Posterior vena cava (tissue), 2 donors: ENCODE results near the gene LAMA4. TPM values are rescaled to one million over a fixed set of nuclear protein-coding genes. Genes with fewer than 3 reads are reported as not detected.

Experiments
- DNase-seq: peaks from one replicate; pipeline ENCODE4 v3.0.0-alpha.2; 2020; ENCODE audit warnings: low spot score
- intact Hi-C, 2 donors: fragments of 100-400 bp; cut with DNase I; formaldehyde crosslinking; loops; one replicate each; pipeline versions ENCODE4 v1.14.1 to v1.14.2; 2022 to 2023
- total RNA-seq, 2 donors: library from RNA; stranded (reverse); fragmentation: NEBNext Ultra II Directional; extraction: Animal tissue kit (Norgen Biotek cat#: 25700); gene quantifications; one replicate each; pipeline ENCODE4 v1.2.1, GENCODE V29; 2021
- donor health status: DM: yes; HTN: yes; CAD: no.
- donor health status: DM: yes; HTN: yes; CAD: no.

Gene LAMA4
- total RNA-seq, 2 donors from 2014 or later, result 189 to 248 TPM

DNA sequence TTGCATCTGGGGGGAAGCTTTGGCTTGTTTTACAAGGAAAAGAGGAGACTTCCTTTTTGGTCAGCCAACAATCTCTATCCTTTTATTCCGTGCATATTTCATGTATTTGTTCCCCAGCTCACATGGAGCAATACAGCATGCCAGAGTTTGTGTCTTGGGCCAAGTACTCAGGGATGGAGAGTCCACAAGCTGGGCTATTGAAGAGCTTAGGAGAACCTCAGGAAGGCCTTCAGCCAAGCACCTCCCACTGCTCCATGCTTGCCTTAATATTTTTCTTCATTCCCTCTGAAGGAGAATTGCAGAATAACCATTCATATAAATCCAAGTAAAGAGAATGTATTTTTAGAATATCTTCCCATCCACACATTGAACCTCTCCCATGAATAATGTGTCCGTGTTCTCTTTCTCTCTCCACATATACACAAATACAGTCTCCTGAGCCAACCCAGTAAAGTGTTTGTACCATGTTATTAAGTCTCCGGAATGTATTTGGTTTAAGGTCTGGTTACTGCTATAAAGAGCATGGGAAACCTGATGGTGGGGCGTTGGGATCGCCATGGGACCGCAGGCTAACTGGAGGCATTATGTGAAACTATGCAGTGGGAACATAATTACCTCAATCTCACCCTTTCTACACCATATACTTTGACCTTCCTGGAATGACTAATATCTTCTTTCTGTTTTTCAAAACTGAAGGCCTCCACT, 3.0 kb downstream of the LAMA4 start:
- no peak for DNase-seq
- intact Hi-C loops, result no loop called here

DNA sequence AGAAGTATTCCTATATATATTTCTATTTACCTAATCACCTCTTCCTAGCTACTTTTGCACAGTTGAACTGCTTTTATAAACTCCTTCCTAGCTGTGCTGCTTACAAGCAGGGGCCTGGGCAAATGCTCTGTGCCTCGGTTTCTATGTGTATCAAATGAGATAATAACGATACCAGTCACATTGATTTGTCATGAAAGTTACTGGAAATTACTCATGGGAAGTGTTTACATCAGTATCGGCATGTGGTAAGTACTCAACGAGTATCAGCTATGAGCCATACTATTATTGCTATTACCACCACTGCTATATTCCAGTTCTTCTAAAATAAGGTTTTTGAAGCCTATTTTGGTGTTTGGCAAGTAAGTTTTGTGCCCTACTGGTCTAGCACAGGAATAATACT, 4.9 kb downstream of the LAMA4 start:
- DNase-seq, result no peak
- intact Hi-C loops, result no loop called here

DNA sequence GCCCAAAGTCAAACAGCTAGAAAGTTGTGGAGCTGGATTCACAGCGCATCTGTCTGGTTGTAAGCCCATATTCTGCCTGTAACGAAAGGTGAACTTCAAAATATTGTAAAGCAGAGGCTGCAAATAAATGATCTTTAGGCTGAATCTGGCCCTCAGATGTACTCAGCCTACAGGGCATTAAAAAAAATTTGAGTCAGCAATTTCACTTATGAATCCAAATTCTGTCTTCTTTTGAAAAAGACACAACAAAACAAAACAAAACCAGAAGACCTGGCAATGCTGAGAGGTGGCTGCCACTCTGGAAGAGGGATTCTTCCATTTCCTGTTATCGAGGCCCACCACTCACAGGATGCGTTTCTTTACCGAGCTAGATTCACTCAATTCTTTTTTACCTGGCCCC, 7.1 kb downstream of the LAMA4 start:
- intact Hi-C loops, result no loop called here
- no peak for DNase-seq

DNA sequence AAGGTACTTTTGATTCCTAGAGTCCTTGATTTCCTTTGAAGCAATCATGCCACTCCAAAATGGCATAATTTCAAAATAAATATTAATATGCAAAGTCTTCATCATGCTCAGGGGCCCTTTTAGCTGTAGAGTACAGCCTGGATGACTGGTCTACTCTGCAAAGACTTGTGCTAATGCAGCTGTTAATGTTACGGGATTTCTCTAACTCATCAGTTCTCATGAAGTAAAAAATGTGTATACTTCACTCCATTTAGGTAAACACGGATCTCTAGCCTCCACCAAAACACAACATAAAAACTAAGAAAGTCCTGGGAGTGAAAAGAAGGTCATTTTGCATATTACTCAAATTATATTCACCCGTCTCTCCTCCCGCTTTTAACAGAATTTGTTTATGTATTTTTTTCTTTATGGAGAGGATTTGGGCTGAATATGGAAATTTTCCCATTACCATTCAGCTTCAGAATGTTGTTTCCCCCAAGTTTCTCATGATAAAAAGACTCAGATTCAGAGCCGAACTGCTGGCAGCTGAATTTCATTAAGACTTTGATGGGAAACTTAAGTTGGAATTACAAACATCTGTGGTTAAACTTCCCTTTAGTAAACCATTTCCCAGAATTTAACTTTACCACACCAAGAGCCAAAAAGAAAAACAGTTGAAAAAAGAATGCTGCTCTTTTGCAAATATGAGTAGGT, 8.7 kb downstream of the LAMA4 start:
- intact Hi-C loops, result no loop called here
- no peak for DNase-seq

DNA sequence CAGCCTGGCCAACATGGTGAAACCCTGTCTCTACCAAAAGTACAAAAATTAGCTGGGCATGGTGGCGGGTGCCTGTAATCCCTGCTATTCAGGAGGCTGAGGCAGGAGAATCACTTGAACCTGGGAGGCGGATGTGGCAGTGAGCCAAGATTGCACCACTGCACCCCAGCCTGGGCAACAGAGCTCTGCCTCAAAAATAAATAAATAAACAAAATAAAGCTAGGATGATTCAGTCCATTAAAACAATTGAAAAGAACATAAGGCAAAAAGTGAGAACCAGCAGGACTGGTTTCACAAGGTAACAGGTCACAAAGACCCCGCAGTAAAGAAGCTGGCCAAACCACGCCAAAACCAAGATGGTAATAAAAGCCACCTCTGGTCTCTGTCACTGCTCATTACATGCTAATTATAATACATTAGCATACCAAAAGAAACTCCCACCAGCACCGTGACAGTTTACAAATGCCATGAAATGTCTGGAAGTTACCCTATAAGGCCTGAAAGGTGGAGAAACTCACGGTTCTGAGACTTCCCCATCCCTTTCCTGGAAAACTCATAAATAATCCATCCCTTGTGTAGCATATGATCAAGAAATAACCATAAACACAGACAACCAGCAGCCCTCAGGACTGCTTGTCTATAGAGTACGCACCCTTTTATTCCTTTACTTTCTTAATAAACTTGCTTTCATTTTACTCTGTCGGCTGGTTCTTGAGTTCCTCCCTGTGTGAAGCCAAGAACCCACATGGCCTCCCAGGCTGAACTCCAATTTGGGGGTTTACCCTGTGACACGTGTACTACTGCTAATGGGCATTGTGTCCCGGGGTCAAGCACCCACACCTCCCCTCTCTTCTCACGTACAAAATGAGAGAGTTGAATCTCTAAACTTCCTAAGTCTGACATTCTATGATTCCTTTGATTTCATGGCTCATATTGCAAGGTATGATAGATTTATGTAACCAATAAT, 10.2 kb downstream of the LAMA4 start:
- intact Hi-C loops, result no loop called here
- DNase-seq, result no peak

DNA sequence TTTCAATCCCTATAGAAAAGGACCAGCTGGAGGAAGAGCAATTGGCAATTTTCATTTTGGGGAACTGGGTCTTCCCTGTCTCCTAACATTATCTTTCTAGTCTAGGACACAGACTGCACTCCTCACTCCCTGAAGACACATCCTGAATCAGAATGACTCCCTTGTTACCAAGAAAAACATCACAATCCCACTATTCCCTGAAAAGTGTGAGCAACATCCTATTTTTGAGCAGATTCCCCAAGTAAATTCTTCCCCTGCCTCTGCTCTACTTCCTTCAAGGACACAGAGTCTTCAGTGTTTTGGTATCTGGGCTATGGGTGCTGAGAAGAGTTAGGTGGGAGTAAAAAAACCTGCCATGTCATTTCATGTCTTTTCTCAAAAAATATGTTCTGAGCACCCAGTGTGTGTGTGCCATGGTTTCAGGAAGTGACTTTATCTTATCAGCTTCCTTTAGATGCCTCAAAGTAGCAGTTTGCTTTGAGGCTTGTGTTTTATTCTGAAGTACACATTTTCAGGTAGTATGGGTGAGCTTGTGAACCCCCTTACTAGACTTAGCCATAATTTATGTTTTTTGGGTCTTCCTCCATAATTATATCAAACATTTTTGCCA, 12.4 kb downstream of the LAMA4 start:
- DNase-seq, result no peak
- intact Hi-C loops, result no loop called here

DNA sequence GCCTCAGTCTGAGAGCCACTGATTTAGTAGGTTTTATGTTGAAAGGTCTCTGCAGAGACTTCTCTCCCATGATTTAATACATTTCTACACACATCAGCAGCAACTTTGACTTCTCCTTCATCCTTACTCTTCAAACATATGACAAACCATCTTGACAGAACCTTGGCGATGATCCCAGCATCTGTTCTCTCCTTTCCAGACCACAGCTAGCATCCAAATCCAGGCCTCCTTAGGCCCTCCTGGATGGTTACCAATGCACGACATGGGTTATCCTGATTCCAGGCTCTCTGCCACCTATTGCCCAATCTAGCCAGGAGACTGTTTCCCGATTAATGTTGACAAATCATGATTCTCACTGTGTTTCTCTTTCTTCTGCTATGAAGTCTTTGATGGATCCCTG, 16.8 kb downstream of the LAMA4 start:
- intact Hi-C loops, result no loop called here
- no peak for DNase-seq

DNA sequence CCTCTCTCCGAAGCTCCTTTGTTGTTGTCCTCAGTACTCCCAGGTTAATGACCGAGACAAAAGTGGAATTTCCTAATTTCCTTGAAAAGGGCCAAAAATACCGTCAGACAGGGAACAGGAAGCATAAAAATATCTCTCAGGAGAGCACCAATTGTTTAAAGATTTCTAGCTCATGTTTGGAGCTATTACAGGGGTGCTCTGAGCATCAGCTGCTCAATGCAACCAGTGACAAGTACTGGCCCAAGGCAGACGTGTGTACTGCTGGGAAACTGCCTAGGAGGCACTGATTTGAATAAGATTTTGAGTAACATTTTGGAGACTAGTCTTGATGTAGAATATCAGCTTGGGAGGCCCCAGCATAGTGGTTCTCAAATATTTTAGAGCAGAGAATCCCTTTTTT, 17.3 kb downstream of the LAMA4 start:
- DNase-seq, result no peak
- intact Hi-C loops, result no loop called here

DNA sequence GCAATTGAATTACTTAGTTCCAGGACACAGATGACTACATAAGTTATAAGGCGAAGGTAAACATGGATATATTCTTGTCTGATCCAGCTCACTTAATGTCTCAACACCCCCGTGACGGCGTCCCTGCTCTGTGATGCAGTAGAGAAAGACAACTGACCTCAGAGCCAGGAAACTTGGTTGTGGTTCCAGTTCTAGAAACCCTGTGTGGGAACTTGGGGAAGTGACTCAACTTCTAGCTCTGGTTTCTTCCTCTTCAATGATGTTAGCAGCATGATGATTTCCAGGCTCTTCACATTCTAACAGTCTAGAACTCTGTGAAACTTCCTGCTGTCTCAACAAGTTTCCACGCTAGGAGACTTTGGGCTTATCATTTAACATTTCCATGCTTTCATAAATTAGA, 18.4 kb downstream of the LAMA4 start:
- intact Hi-C loops, result no loop called here
- no peak for DNase-seq

DNA sequence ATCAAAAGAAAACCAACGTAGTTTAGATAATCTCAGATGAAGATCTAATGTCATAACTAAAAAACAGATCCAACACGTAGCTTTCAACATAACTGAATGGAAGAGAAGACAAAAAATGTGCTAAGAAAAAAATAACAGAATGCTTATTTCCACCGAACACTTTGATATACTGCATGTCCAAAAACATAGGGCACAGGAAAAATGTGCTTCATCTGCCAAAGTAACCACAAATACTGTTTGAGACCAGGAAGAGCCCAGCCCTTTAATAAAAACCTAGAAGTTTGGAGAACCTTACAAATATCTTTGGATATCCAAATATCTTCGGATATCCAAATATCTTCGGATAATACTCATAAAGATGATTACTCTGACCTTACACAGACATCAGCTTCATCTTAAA, 19.8 kb downstream of the LAMA4 start:
- DNase-seq, result no peak
- intact Hi-C loops, result no loop called here

DNA sequence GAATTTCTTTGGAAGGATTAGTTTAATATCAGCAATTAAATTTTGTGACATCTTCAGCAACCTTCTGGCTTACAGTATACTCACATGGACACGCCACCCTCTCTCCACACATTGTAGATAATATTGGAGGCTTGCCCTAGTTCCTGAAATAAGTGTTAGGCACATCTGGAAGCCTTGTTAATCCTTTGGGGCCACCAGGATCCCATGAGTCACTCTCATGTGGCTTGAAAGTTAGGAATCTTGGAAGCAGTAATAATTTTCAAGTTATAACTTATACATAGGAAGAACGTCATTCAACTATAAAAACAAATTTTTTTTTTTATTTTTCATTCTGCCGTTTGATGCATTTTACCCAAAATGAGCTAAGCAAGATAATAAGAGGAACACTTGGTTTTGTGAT, 20.5 kb downstream of the LAMA4 start:
- intact Hi-C loops, result no loop called here
- no peak for DNase-seq

DNA sequence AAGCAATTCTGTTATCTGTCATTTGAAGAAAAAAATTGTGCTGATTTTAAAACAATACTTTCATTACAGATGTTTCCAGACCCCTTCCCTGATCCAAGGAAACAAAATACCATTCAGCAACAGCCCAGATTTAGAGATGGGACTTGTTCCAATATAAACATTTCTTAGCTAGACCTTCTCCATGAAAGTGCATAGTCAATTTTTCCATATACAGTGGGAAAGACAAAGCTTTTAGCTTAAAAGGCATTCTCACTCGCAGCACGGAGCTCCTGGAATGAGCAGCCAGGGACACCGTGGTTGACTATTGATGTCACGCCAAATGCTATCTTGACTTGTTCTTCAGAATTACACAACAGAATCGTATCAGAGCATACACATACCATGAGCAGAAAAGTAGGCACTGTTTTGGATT, 21.5 kb downstream of the LAMA4 start:
- DNase-seq, result peak; percentile 79
- intact Hi-C loops, result no loop called here

DNA sequence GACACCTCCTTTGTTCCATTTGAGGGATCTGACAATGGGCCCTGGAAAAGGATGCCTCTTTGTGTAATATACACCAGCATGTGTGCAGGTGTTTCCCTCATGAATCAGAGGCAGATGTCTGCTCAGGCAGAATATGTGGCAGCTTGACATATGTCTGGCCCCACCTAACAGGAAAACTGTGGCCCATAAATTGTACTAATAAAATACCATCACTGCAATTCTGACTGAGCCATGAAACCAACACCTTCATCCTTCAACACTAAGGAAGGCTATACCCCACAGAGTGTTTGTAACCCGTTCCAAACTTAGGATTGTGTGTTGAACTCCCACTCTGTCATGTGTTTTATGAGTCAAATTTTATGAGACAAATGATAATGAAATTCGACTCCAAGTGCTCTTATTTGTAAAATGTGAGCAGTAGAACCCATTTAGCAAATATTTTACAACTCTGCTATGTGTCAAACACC, 22.7 kb downstream of the LAMA4 start:
- intact Hi-C loops, result no loop called here
- no peak for DNase-seq

DNA sequence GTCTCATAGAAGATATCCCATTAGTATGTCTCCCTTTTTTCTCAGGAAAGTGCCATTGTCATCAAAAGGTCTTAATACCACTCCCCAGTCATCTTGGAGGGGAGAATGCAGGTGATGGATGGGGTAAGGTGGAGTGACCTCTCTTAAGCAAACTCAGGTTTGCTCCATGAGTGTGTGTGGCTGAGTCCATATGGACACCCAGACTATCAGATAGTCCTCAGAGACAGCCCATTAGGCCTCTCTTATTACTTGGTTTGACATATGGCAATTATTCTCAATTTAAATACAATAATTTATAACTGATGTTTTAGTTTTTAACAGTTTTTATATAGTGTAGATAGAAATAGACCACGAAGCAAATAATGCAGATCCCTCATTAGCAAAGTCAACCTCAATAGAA, 23.2 kb downstream of the LAMA4 start:
- DNase-seq, result no peak
- intact Hi-C loops, result no loop called here

DNA sequence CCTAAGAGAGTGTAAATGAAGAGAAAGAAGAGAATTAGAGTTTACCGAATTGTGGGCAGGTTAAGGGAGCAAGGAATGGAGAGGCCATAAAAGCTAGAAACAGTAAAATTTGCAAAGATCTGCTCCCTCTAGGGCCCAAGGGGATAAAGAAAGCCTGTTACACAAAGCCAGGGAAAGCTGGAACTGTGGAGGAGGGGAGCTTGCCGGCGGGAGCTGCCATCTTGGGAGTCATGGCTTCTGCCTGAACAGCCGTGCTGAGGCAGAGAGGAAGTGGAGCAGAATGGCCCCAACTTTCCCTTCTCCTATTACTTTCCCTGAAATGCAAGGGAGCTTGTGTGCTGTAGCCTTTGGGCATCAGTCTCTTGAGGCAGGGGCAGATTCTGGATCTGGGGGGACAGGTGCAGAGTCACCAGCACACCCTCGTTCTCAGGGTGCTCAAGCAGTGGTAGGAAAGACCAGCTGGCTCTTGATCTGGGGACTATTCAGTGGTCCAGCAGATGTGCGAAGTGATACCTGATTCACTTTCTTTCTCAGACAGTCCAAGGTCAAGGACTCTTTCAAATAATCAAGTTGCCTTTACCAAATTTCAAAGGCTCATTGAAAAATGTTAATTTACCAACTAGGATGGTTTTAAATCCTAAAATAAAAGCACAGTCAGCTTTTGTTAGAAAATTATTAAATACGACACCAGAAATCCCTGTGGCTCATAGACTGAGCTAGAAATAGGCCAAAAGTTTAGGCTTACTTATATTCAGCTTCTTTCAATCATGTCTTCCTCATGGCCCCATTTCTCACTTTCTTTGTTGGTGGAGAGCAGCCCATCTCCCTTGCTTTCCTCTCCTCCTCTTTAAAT, 25.7 kb downstream of the LAMA4 start:
- intact Hi-C loops, result no loop called here
- DNase-seq, result no peak

DNA sequence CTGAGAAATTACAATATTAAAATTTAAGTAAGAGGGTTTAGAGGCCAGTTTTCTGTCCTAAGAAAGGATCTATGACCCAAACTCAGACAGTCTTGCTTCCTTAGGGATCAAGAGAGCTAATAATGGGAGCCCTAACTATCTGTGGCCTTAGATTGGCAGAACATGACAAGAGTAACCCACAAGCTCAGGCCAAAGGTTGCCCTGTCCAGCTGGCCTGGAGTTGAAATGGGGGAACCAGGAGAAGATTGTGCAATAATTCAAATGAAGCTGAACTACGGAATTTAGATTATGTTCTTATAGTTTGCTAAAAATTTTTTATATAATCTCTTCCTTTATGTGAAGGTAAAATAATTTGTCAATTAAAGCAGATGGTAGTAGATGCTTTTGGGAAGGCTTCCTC, 26.4 kb downstream of the LAMA4 start:
- intact Hi-C loops, result no loop called here
- no peak for DNase-seq

DNA sequence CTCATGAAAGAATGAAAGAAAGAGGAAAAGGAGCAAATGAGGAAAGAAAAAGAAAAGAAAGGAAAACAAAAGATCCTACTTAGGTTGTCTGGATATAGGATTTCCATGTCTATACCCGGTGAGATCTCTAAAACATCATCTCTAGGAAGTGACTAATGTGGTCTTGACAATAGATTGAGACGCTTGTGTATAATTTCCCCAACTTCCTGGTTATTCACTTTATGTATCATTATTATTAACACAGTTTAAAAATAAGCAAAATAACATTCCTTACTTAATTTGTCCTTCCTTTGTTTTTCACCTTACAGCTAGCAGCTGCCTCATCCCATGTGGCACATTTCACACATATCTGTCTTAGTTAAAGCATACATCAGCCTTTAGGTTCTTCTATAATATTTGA, 27.0 kb downstream of the LAMA4 start:
- intact Hi-C loops, result no loop called here
- no peak for DNase-seq

DNA sequence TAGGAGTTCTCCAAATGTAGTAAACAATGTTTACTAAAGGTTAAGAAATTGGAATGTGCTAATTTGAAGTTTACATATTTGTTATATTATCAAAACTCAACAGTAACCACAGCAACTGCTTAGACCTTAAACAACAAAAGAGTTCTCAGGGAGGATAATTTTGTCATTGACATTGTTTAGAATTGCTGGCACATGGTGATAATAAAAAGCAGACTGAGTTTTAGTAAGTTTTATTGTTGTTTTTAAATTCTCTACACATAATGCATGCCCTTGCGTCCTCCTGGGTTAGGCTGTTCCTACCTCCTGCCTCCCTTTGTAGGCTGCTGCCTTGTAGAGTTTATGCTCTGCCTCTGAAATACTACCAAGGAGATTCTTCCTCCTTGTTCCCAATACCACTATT, 28.7 kb downstream of the LAMA4 start:
- intact Hi-C loops, result no loop called here
- DNase-seq, result no peak

DNA sequence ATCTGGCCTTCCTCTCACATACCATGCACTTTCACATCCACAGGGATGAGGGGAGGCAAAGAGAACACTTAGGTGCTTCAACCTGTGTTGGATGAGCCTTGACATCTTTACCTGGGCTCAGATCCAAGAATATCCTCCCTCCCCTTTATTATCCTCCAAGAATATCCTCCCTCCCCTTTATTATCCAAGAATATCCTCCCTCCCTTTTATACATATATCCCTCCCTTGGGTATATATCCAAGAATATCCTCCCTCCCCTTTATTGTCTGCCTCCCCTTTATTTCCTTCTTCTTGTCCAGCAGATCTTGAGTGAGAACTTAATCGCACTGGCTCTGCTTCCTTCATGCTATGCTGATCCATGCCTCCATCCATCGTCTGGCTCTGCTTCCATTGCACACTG, 30.3 kb downstream of the LAMA4 start:
- intact Hi-C loops, result no loop called here
- no peak for DNase-seq
